Mesenchymal stem cell (in vitro differentiated cells and primary cell): ENCODE results near the gene GLI3.

ENCODE experiments used
- DNase-seq: peaks from one replicate; pipeline ENCODE4 v3.0.0-alpha.2; 2013
- H2AFZ ChIP-seq: one replicate; pipeline ENCODE4 v1.6.1; 2013; ENCODE audit warnings: low read depth, mild to moderate bottlenecking, control low read depth, inconsistent platforms, low read length, moderate library complexity
- H2AK5ac ChIP-seq: 2 replicates; pipeline ENCODE4 v1.6.1; 2013; ENCODE audit warnings: low read length, moderate library complexity, mild to moderate bottlenecking, inconsistent platforms; ENCODE audit not compliant: severe bottlenecking
- H2BK120ac ChIP-seq: one replicate; pipeline ENCODE4 v1.6.1; 2013; ENCODE audit warnings: low read depth, mild to moderate bottlenecking, inconsistent platforms, low read length, moderate library complexity
- H2BK12ac ChIP-seq, 2 experiments: one replicate each; pipeline ENCODE4 v1.6.1; 2013; ENCODE audit warnings: inconsistent platforms in 2 of 2, low read length in 2 of 2, mild to moderate bottlenecking in 2 of 2, moderate library complexity in 2 of 2, control low read depth in 1 of 2
- H2BK15ac ChIP-seq: one replicate; pipeline ENCODE4 v1.6.1; 2013; ENCODE audit warnings: mild to moderate bottlenecking, low read depth, inconsistent platforms; ENCODE audit not compliant: poor library complexity, severe bottlenecking
- H2BK5ac ChIP-seq: 2 replicates; pipeline ENCODE4 v1.6.1; 2013; ENCODE audit warnings: low read depth, mild to moderate bottlenecking, low read length, control low read depth, inconsistent platforms; ENCODE audit not compliant: poor library complexity, severe bottlenecking
- H3K14ac ChIP-seq, 2 experiments: one replicate each; pipeline ENCODE4 v1.6.1; 2013; ENCODE audit warnings: inconsistent platforms in 2 of 2, low read length in 2 of 2, control low read depth in 1 of 2, mild to moderate bottlenecking in 1 of 2, moderate library complexity in 1 of 2
- H3K18ac ChIP-seq, 2 experiments: one replicate each; pipeline ENCODE4 v1.6.1; 2013; ENCODE audit warnings: inconsistent platforms in 2 of 2, low read length in 2 of 2, control low read depth in 1 of 2, low read depth in 1 of 2, mild to moderate bottlenecking in 1 of 2
- H3K23ac ChIP-seq, 2 experiments: one replicate each; pipeline ENCODE4 v1.6.1; 2013; ENCODE audit warnings: inconsistent platforms in 2 of 2, low read length in 2 of 2, mild to moderate bottlenecking in 2 of 2, moderate library complexity in 2 of 2, control low read depth in 1 of 2
- H3K27ac ChIP-seq: 2 replicates; pipeline ENCODE4 v1.5.1; 2013; ENCODE audit warnings: mild to moderate bottlenecking, moderate library complexity, low read length, control low read depth, inconsistent platforms; ENCODE audit not compliant: poor library complexity, severe bottlenecking
- H3K27me3 ChIP-seq, 2 experiments: 2 replicates each; pipeline versions ENCODE4 v1.6.1 to v1.7.0; 2013; ENCODE audit warnings: low read length in 2 of 2, mild to moderate bottlenecking in 2 of 2, moderate library complexity in 2 of 2, control low read depth in 1 of 2, inconsistent platforms in 1 of 2; ENCODE audit not compliant: control insufficient read depth in 1 of 2, insufficient read depth in 1 of 2
- H3K36me3 ChIP-seq, 2 experiments: 2 replicates each; pipeline versions ENCODE4 v1.6.1 to v1.7.0; 2013; ENCODE audit warnings: low read length in 2 of 2, control low read depth in 1 of 2, inconsistent platforms in 1 of 2, low read depth in 1 of 2, mild to moderate bottlenecking in 1 of 2; ENCODE audit not compliant: insufficient read depth in 2 of 2, control insufficient read depth in 1 of 2
- H3K4ac ChIP-seq, 2 experiments: one replicate each; pipeline ENCODE4 v1.6.1; 2013; ENCODE audit warnings: inconsistent platforms in 2 of 2, low read length in 2 of 2, mild to moderate bottlenecking in 2 of 2, moderate library complexity in 2 of 2, control low read depth in 1 of 2, low read depth in 1 of 2
- H3K4me1 ChIP-seq: 2 replicates; pipeline ENCODE4 v1.6.1; 2013; ENCODE audit warnings: low read depth, low read length, control low read depth; ENCODE audit not compliant: control insufficient read depth, insufficient read depth
- H3K4me2 ChIP-seq: 2 replicates; pipeline ENCODE4 v1.6.1; 2013; ENCODE audit warnings: low read length, mild to moderate bottlenecking, inconsistent platforms; ENCODE audit not compliant: poor library complexity, severe bottlenecking
- H3K4me3 ChIP-seq, 2 experiments: 2 replicates each; pipeline versions ENCODE4 v1.5.1 to v1.7.0; 2013; ENCODE audit warnings: low read length in 2 of 2, mild to moderate bottlenecking in 2 of 2, control low read depth in 1 of 2, low read depth in 1 of 2; ENCODE audit not compliant: insufficient read depth in 1 of 2
- H3K79me1 ChIP-seq: replicated peaks from 2 replicates; pipeline ENCODE4 v1.6.1; 2013; ENCODE audit warnings: mild to moderate bottlenecking, control low read depth, low read length, inconsistent platforms; ENCODE audit not compliant: poor library complexity, severe bottlenecking
- H3K9ac ChIP-seq: 2 replicates; pipeline ENCODE4 v1.7.0; 2013; ENCODE audit warnings: mild to moderate bottlenecking, low read length, moderate library complexity
- H3K9me3 ChIP-seq: 2 replicates; pipeline ENCODE4 v1.7.0; 2013; ENCODE audit warnings: mild to moderate bottlenecking, low read length; ENCODE audit not compliant: control insufficient read depth
- H4K8ac ChIP-seq: one replicate; pipeline ENCODE4 v1.6.1; 2013; ENCODE audit warnings: inconsistent platforms, mild to moderate bottlenecking, low read length, moderate library complexity
- H4K91ac ChIP-seq: one replicate; pipeline ENCODE4 v1.6.1; 2013; ENCODE audit warnings: mild to moderate bottlenecking, low read length, inconsistent platforms
- WGBS: methylation state at CpG from one replicate; pipeline ENCODE4 v1.1.7; 2013; ENCODE audit warnings: mixed read lengths; 5-methylcytosine and 5-hydroxymethylcytosine counted together

GLI3 gene

DNA sequence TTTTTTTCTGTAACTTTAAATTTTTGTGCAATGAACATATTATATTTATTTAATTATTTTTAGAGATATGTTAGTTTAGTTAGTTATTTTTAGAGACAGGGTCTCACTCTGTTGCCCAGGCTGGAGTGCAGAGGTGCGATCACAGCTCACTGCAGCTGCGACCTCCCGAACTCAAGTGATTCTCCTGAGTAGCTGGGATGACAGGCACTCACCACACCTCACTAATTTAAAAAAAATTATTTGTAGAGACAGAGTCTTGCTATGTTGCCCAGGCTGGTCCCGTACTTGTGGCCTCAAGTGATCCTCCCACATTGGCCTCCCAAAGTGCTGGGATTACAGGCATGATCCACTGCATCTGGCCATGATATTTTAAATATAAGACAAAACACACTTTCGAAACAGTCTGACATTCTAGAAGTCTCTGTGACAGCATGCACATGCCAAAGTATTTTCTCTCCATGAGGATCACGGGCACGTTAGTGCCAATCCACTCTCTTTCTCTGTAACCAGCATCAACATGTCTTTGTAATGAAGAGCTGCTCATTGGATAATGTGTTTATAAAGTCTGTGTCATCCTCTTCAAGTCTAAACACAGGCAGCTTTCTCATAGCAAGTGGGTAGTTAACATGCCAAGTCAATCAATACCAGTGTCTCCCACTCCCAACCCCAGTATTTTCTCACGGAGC, 137.4 kb downstream of the GLI3 start:
- Histone ChIP-seq H4K8ac (no peak overlapping the region), H2BK15ac (no peak overlapping the region), H3K23ac (no peak overlapping the region), H2AFZ (no peak overlapping the region), H3K4me3 (no peak overlapping the region), H3K4me2 (no peak overlapping the region), H3K27ac (no peak overlapping the region), H3K27me3 (no peaks in the 10 kb centered on the region), H3K4ac (peak overlapping the region in 1 of 2 experiments; percentile 40), H3K79me1 (peaks cover 13% of the 10 kb centered on the region), H3K36me3 (peaks cover 5 to 18% of the 10 kb centered on the region in 2 experiments), H4K91ac (no peak overlapping the region), H3K9me3 (no peaks in the 10 kb centered on the region), H2BK120ac (peak overlapping the region; percentile 3), H3K9ac (no peak overlapping the region), H3K4me1 (peaks cover 20% of the 10 kb centered on the region), H2AK5ac (no peak overlapping the region), H3K14ac (no peak overlapping the region), H2BK5ac (no peak overlapping the region), H2BK12ac (no peak overlapping the region), H3K18ac (no peak overlapping the region)
- DNase-seq = no peak
- WGBS = 72% methylated on average over 5 of the region's 8 CpGs

DNA sequence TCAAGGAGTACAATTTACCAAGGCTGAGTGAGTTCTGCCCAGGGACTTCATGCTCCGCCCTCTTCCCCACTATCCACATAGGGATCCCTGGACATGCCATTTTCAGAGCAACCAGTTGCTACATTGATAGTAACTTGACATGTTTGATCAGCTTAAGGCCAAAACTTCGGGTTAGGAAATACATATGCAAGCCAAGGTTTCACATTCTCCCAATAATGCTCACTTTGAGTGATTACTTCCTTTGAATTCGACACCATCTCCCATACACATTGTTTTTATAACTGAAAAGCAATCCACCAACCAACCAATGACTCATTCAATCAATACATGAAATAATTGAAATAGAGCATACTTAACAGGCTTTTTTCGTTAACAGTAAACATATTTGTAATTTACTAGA, 137.9 kb downstream of the GLI3 start:
- Histone ChIP-seq H3K23ac (no peak overlapping the region), H3K9ac (no peak overlapping the region), H2AFZ (no peak overlapping the region), H3K9me3 (no peaks in the 10 kb centered on the region), H3K4me2 (no peak overlapping the region), H3K4ac (no peak overlapping the region), H2BK5ac (no peak overlapping the region), H3K18ac (peak overlapping the region in 1 of 2 experiments; percentile 72), H3K4me3 (no peak overlapping the region), H2BK15ac (peak overlapping the region; percentile 33), H2BK12ac (peak overlapping the region; percentile 7 to 21), H3K4me1 (peaks cover 20% of the 10 kb centered on the region), H4K91ac (peak overlapping the region; percentile 67), H2AK5ac (peak overlapping the region; percentile 15), H3K27me3 (no peaks in the 10 kb centered on the region), H2BK120ac (no peak overlapping the region), H3K79me1 (peaks cover 13% of the 10 kb centered on the region), H4K8ac (peak overlapping the region; percentile 59), H3K27ac (no peak overlapping the region), H3K36me3 (peaks cover 6 to 18% of the 10 kb centered on the region in 2 experiments), H3K14ac (no peak overlapping the region)
- DNase-seq = no peak
- WGBS = 85% methylated on average over 3 of the region's 4 CpGs

DNA sequence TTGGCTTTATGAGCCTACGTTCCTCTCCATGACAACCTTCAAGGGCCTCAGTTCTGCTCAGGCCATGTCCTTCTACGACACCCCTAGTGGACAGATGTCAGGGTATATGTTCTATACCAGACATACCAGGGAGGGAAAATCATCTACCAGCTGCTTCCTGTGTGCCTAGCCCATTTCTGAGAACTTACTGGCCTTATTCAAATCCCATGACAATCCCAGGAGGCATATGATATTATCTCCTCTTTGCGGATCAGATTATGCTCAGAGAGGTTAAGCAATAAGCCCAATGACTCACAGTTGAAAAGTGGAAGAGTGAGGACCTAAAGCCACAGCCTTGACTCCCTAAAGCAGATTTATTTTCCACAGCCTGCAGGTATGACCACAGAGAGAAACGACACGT, 139.3 kb downstream of the GLI3 start:
- Histone ChIP-seq H3K27me3 (no peaks in the 10 kb centered on the region), H3K9me3 (no peaks in the 10 kb centered on the region), H3K23ac (no peak overlapping the region), H2BK15ac (no peak overlapping the region), H3K4ac (no peak overlapping the region), H3K79me1 (peaks cover 12% of the 10 kb centered on the region), H3K27ac (no peak overlapping the region), H3K9ac (peak overlapping the region; percentile 81), H2BK12ac (no peak overlapping the region), H3K4me1 (peaks cover 20% of the 10 kb centered on the region), H3K36me3 (peaks cover 6 to 12% of the 10 kb centered on the region in 2 experiments), H3K18ac (peak overlapping the region in 1 of 2 experiments; percentile 89), H3K4me3 (peak overlapping the region in 1 of 2 experiments; percentile 47), H4K91ac (no peak overlapping the region), H3K14ac (no peak overlapping the region), H2BK120ac (no peak overlapping the region), H2AK5ac (no peak overlapping the region), H2AFZ (no peak overlapping the region), H3K4me2 (no peak overlapping the region), H2BK5ac (no peak overlapping the region), H4K8ac (no peak overlapping the region)
- DNase-seq = peak; percentile 96
- WGBS = 17% methylated on average over 5 of the region's 5 CpGs

DNA sequence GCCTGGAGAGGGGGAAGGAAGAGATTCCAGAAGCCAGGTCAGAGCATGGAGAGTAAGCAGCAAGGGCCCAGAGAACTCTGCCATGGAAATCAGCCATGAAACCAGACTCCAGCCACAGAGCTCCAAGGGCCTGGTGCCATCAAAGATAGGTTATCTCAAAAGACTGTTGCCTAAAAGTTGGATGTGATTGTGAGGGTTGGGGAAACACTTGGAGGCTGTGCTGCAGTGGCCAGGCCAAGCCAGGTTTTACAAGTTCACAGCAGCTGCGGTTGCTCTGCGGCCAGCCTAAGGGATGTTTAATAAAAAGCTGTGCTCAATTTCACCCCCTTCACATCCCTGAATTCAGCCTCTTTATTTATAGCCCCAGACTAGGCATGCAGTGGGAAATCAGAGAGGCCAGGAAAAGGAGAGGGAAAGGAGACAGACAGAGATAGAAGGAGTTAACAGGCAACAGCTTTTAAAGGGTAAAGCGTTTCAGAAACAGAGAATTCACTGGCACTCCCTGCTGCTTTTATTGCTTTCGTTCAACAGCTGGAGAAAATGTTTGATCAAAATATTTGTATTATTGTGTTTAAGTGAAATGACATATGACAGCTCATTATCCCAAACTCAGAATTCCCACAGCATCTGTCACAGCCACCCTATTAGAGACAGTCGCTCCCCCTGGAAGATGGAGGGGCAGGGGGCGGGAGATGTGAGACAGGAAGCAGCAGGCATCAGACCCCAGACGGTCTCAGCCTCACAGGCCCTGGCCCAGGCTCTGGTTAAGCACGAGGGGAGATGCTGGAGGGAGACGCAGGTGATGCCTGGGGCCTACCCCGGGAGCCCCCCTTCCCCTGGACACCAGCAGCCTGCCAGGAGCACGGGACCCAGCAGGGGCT, 140.1 kb downstream of the GLI3 start:
- Histone ChIP-seq H3K9ac (peak overlapping the region; percentile 81), H3K4me2 (no peak overlapping the region), H3K79me1 (peaks cover 14% of the 10 kb centered on the region), H3K4ac (peak overlapping the region; percentile 47 to 83), H3K27ac (no peak overlapping the region), H4K8ac (peak overlapping the region; percentile 91), H3K27me3 (no peaks in the 10 kb centered on the region), H3K4me1 (peaks cover 25% of the 10 kb centered on the region), H2BK5ac (no peak overlapping the region), H3K18ac (peak overlapping the region; percentile 91 to 95), H2AFZ (peak overlapping the region; percentile 31), H2BK120ac (no peak overlapping the region), H2BK12ac (peak overlapping the region; percentile 90 to 93), H3K9me3 (no peaks in the 10 kb centered on the region), H4K91ac (peak overlapping the region; percentile 88), H3K23ac (peak overlapping the region in 1 of 2 experiments; percentile 34), H3K36me3 (peaks cover 5 to 6% of the 10 kb centered on the region in 2 experiments), H3K4me3 (peak overlapping the region in 1 of 2 experiments; percentile 47), H2BK15ac (peak overlapping the region; percentile 65), H2AK5ac (no peak overlapping the region), H3K14ac (peak overlapping the region in 1 of 2 experiments; percentile 97)
- 54% methylated on average over 9 of the region's 11 CpGs for WGBS
- DNase-seq = peak; percentile 61
